ENCODE data around the gene FAM9C.
A peak's percentile ranks its signal among the peaks of the same experiment; 100 is the strongest.

Gene FAM9C

GRCh38 chrX:13029887-13030771 is 14.3 kb downstream of the FAM9C start:
- H3K4me3 ChIP-seq (ENCODE audit: low read depth, low read length) = no peak overlapping the region
- ChIA-PET CTCF (interaction anchor here (0.7 to 1.7 kb wide), 7 partner anchors 12 to 457 kb away, joined by 3 to 10 read pairs (median 4); no protein-coding TSS in a partner anchor), POLR2A (interaction anchor here (0.5 to 1.0 kb wide), 5 partner anchors 18 to 457 kb away, joined by 3 to 7 read pairs (median 3); partner anchors contain the start of gene TMSB4X)
- TF ChIP-seq ZNF449 (tag by site-specific recombination; IDR thresholded peaks at IDR 0.05) = no peak
- TF ChIP-seq ZNF366 (tag by site-specific recombination; conservative IDR thresholded peaks at IDR 0.05) = no peak
- no peak for TF ChIP-seq ZXDB (tag by site-specific recombination; IDR thresholded peaks at IDR 0.05)
- no peak for TF ChIP-seq ZNF2 (tag by site-specific recombination; IDR thresholded peaks at IDR 0.05)
- no peak for TF ChIP-seq ZNF24 (tag by site-specific recombination; IDR thresholded peaks at IDR 0.05)
- no peak for TF ChIP-seq ZNF561 (tag by site-specific recombination; IDR thresholded peaks at IDR 0.05; ENCODE audit: borderline replicate concordance)
- TF ChIP-seq ZNF132 (tag by site-specific recombination; IDR thresholded peaks at IDR 0.05; ENCODE audit: borderline replicate concordance) = no peak
- TF ChIP-seq ZNF658 (tag by site-specific recombination; IDR thresholded peaks at IDR 0.05) = no peak
- H3K4me1 ChIP-seq (ENCODE audit: control insufficient read depth, insufficient read depth, low read length) = peaks cover 21% of the 10 kb centered on the region
- peak overlapping the region; percentile 54; the same call in 1 of the 2 replicates for H3K27ac ChIP-seq (ENCODE audit: extremely low read depth, low read depth, low read length)
- H3K9me3 ChIP-seq (ENCODE audit: control insufficient read depth, insufficient read depth, low read depth, low read length) = no peaks in the 10 kb centered on the region
- H3K36me3 ChIP-seq (ENCODE audit: control insufficient read depth in 2 of 2, insufficient read depth in 1 of 2, low read length in 2 of 2) = no peaks in the 10 kb centered on the region

- ChIA-PET POLR2A (interaction anchor here (0.6 kb wide), 1 partner anchor 79 kb away, joined by 3 read pairs; no protein-coding TSS in a partner anchor), CTCF (interaction anchor here (1.2 to 1.7 kb wide), 2 partner anchors 44 to 83 kb away, joined by 4 to 10 read pairs; no protein-coding TSS in a partner anchor)
- no peak for TF ChIP-seq ZNF211 (tag by site-specific recombination; IDR thresholded peaks at IDR 0.05; ENCODE audit: low read depth)
- TF ChIP-seq ZNF341 (tag by site-specific recombination; IDR thresholded peaks at IDR 0.05; ENCODE audit: low read depth) = no peak
- TF ChIP-seq SP3 (tag by site-specific recombination; IDR thresholded peaks at IDR 0.05) = no peak
- TF ChIP-seq ZNF692 (tag by site-specific recombination; IDR thresholded peaks at IDR 0.05) = no peak
- no peak for TF ChIP-seq ZNF362 (tag by site-specific recombination; IDR thresholded peaks at IDR 0.05)
- no peak for TF ChIP-seq OVOL3 (tag by site-specific recombination; IDR thresholded peaks at IDR 0.05)
- TF ChIP-seq WT1 (tag by site-specific recombination; IDR thresholded peaks at IDR 0.05) = no peak
- TF ChIP-seq ZSCAN16 (tag by site-specific recombination; IDR thresholded peaks at IDR 0.05) = no peak
- no peak for TF ChIP-seq ZNF785 (tag by site-specific recombination; IDR thresholded peaks at IDR 0.05)
- no peak for TF ChIP-seq ZNF629 (tag by site-specific recombination; IDR thresholded peaks at IDR 0.05)
- Histone ChIP-seq H3K4me1 (ENCODE audit: control insufficient read depth, insufficient read depth, low read length) (peaks cover 21% of the 10 kb centered on the region), H3K9me3 (ENCODE audit: control insufficient read depth, insufficient read depth, low read depth, low read length) (no peaks in the 10 kb centered on the region), H3K4me3 (ENCODE audit: low read depth, low read length) (peak overlapping the region; percentile 17), H3K27ac (ENCODE audit: extremely low read depth, low read depth, low read length) (peak overlapping the region; percentile 54), H3K36me3 (ENCODE audit: control insufficient read depth in 2 of 2, insufficient read depth in 1 of 2, low read length in 2 of 2) (no peaks in the 10 kb centered on the region)
Observed at GRCh38 chrX:13029637-13029886, 14.9 kb downstream of the FAM9C start.
